Right atrium auricular region (tissue), 2 donors: ENCODE results near the gene FIGNL2. TPM values are rescaled to one million over a fixed set of nuclear protein-coding genes. Genes with fewer than 3 reads are reported as not detected.

Source experiments
- DNase-seq: peaks from one replicate; pipeline ENCODE4 v3.0.0-alpha.2; 2019; ENCODE audit warnings: low spot score
- H3K27ac ChIP-seq, 2 donors: fragments of 200-600 bp; sonication (generic); 1 replicate in 1 of 2; 2 replicates in 1 of 2; pipeline ENCODE4 v1.5.1; 2016 to 2019
- H3K27me3 ChIP-seq, 2 donors: fragments of 200-600 bp; sonication (generic); one replicate each; pipeline versions ENCODE4 v1.5.1 to v1.6.0; 2017 to 2019
- H3K36me3 ChIP-seq: fragments of 200-600 bp; sonication (generic); one replicate; pipeline ENCODE4 v1.5.1; 2016
- H3K4me1 ChIP-seq, 2 donors: fragments of 200-600 bp; sonication (generic); one replicate each; pipeline versions ENCODE4 v1.5.1 to v1.6.0; 2017 to 2019
- H3K4me3 ChIP-seq, 2 donors: fragments of 200-600 bp; sonication (generic); 1 replicate in 1 of 2; 2 replicates in 1 of 2; pipeline ENCODE4 v1.5.1; 2017 to 2019; ENCODE audit warnings: mild to moderate bottlenecking in 1 of 2, moderate library complexity in 1 of 2
- H3K9me3 ChIP-seq, 2 donors: fragments of 200-600 bp; sonication (generic); one replicate each; pipeline ENCODE4 v1.5.1; 2019
- CTCF ChIP-seq, 2 donors: fragments of 200-600 bp; sonication (generic); IDR thresholded peaks; one replicate each; pipeline ENCODE4 v1.5.1; 2019; ENCODE audit warnings: antibody characterized with exemption in 2 of 2
- total RNA-seq, 2 donors: library from RNA; depleted of rRNA; stranded (reverse); fragments of >200 nt; gene quantifications; one replicate each; pipeline ENCODE4 v1.1.0, GENCODE V29; 2016

Gene FIGNL2
- total RNA-seq, 2 donors from 2014 or later: 0.19 to 0.24 TPM

DNA sequence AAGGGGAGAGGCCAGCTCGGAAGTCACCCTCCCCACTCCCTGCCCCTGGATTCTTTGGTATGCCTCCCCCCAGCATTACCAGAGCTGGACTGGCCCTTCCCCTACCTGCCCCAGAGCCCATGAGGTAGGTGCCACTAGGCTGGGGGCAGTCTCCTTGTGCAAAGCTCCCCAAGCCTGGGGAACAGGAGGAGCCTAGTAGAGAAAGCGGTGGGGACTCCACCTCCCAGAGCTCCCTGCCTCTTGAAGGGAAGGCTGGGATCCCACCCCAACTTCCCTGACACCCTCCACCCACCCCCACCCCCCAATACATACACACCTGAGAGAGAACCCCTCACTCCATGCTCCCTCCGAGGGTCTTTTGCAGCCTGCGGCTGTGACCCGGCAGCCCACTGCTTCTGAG lies 30.4 kb downstream of the FIGNL2 start:
- Histone ChIP-seq H3K4me1 (peaks cover 0 to 24% of the 10 kb centered on the region in 2 donors), H3K27me3 (no peaks in the 10 kb centered on the region), H3K36me3 (no peaks in the 10 kb centered on the region), H3K27ac (no peak overlapping the region), H3K9me3 (no peaks in the 10 kb centered on the region), H3K4me3 (no peak overlapping the region)
- no peak for DNase-seq
- no peak for TF ChIP-seq CTCF (IDR thresholded peaks at IDR 0.05)

GRCh38 chr12:51817027-51817953 lies 31.2 kb downstream of the FIGNL2 start:
- no peak for DNase-seq
- no peak for TF ChIP-seq CTCF (IDR thresholded peaks at IDR 0.05)
- Histone ChIP-seq H3K36me3 (no peaks in the 10 kb centered on the region), H3K27me3 (no peaks in the 10 kb centered on the region), H3K9me3 (no peaks in the 10 kb centered on the region), H3K27ac (no peak overlapping the region), H3K4me3 (no peak overlapping the region), H3K4me1 (peaks cover 0 to 24% of the 10 kb centered on the region in 2 donors)

DNA sequence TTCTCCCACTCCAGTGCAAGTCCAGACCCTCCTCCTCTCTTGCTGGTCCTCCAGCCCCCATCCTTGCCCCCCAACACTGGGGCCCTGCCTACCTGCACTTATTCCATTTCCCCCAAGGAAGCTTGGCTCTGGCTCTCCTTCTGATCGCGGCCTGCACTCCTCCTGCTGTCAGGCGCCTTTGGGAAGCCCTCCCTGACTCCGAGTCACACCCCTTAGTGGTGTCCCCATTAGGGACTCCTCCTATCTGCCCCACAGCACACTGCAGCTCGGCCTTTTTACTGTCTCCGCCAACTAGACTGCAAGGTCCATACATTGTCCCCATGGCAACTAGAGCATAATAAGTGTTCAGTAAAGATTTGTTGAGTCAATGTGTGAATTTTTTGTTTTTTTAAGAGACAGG lies 32.9 kb downstream of the FIGNL2 start:
- Histone ChIP-seq H3K4me3 (no peak overlapping the region), H3K4me1 (peaks cover 0 to 31% of the 10 kb centered on the region in 2 donors), H3K9me3 (no peaks in the 10 kb centered on the region), H3K27me3 (no peaks in the 10 kb centered on the region), H3K27ac (no peak overlapping the region), H3K36me3 (no peaks in the 10 kb centered on the region)
- no peak for DNase-seq
- no peak for TF ChIP-seq CTCF (IDR thresholded peaks at IDR 0.05)

DNA sequence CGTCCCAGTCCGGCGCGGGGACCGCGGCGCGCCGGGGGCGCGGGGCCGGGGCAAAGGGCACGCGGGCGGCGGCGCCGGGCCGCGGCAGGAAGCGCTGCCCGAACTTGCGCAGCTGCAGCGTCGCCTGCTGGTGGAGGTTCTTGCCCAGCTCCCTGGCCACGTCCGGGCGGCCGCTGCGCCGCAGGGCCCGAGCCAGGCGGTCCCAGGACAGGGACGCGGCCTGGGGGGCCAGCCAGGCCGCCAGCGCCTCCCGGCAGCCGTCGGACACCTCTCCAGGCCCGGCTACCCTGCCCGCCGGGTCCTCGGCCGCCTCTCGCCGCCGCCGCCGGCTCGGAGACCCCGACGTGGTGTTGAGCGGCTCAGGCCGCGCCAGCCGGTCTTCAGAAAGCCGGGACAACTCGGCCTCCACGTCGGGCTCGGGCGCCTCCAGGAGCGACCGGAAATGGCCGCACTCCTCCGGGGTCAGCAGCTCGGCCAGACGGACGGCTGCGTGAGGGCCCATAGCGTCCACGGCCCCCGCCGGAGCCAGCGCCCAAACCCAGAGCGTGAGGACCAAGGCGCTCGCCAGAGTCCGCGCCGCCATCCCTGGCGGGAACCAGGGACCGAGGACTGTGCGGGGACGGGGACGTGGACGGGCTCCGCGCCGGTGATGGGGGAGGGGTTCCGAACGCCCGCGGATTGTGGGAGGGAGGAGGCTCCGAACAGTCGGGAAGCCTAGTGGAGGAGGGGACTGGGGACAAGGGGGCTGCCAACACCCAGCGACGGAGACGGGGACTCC lies 34.0 kb downstream of the FIGNL2 start:
- no peak for DNase-seq
- TF ChIP-seq CTCF (IDR thresholded peaks at IDR 0.05): peak; percentile 43 to 66
- Histone ChIP-seq H3K27me3 (no peaks in the 10 kb centered on the region), H3K36me3 (no peaks in the 10 kb centered on the region), H3K4me1 (peaks cover 0 to 21% of the 10 kb centered on the region in 2 donors), H3K4me3 (peak overlapping the region; percentile 54 to 62), H3K27ac (peak overlapping the region; percentile 66 to 82), H3K9me3 (no peaks in the 10 kb centered on the region)

GRCh38 chr12:51813931-51814310 lies 34.6 kb downstream of the FIGNL2 start:
- no peaks in the 10 kb centered on the region for H3K9me3 ChIP-seq
- H3K4me1 ChIP-seq: peaks cover 0 to 21% of the 10 kb centered on the region in 2 donors
- H3K36me3 ChIP-seq: no peaks in the 10 kb centered on the region
- peak overlapping the region; percentile 13 to 62 for H3K4me3 ChIP-seq
- H3K27me3 ChIP-seq: no peaks in the 10 kb centered on the region
- DNase-seq: no peak
- H3K27ac ChIP-seq: no peak overlapping the region
- TF ChIP-seq CTCF (IDR thresholded peaks at IDR 0.05): no peak
